Renal cortical epithelial cell (primary cell): Measurements from ENCODE around the gene TNIP1. TPM values are rescaled to one million over a fixed set of nuclear protein-coding genes. Genes with fewer than 3 reads are reported as not detected.
A peak's percentile ranks its signal among the peaks of the same experiment; 100 is the strongest.

Experiments used
- DNase-seq: peaks from one replicate; pipeline ENCODE4 v3.0.0-alpha.2; 2011; ENCODE audit warnings: low read depth
- total RNA-seq: library from RNA; depleted of rRNA; stranded (reverse); fragments of >200 nt; gene quantifications from 2 replicates; pipeline ENCODE4 v1.2.3, GENCODE V29; 2014

TNIP1 gene
- total RNA-seq, 1 donor from 2014 or later = 402 TPM

- DNase-seq = no peak
These were observed 39.1 kb downstream of the TNIP1 start for GRCh38 chr5:151041577-151042268.

- DNase-seq = peak; percentile 66
These were observed 40.6 kb downstream of the TNIP1 start for GRCh38 chr5:151040211-151040747.

GRCh38 chr5:151039665-151040064 lies 41.2 kb downstream of the TNIP1 start:
- DNase-seq = no peak

GRCh38 chr5:151038801-151039238 lies 42.0 kb downstream of the TNIP1 start:
- peak; percentile 47 for DNase-seq

- DNase-seq = no peak
These were observed 42.5 kb downstream of the TNIP1 start for GRCh38 chr5:151038412-151038745.

- peak; percentile 72 for DNase-seq
These were observed 43.0 kb downstream of the TNIP1 start for GRCh38 chr5:151037561-151038411.

GRCh38 chr5:151036556-151036955 lies 44.3 kb downstream of the TNIP1 start:
- peak; percentile 60 for DNase-seq

GRCh38 chr5:151034422-151035379 lies 46.1 kb downstream of the TNIP1 start:
- DNase-seq = peak; percentile 73

DNA sequence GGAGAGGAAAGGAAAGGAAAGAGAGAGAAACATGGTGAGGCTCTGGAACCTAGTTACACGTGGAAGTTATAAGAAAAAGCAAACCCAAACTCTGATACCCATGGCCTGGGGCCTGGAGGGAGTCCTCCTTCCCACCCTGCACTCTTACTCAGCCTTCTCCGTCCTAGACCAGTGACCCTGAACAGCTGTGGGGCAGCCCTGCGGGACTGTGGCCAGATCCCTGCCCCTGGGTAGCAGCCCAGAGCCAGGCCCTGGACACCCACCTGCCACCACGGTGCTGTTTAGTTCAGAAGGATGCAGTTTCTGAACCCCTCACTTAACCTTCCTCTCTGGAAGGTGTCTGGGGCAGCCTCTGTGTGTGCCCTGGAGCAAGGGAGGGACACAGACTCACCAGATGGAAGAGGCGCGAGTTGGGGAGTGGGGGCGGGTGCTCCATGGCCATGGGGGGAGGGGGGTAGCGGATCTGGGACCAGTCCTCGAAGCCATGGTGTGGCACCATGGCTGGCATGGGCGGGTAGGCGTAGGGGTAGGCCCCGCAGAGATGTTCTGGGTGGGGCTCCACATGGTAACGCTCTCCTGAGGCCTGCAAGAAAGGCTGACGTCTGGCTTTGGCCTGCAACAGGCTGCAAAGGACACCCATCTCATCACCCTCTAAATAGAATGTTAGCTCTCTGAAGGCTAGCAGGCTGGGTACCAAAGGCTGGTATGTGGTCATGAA lies 47.5 kb downstream of the TNIP1 start:
- no peak for DNase-seq

GRCh38 chr5:151031554-151031953 lies 49.3 kb downstream of the TNIP1 start:
- no peak for DNase-seq

DNA sequence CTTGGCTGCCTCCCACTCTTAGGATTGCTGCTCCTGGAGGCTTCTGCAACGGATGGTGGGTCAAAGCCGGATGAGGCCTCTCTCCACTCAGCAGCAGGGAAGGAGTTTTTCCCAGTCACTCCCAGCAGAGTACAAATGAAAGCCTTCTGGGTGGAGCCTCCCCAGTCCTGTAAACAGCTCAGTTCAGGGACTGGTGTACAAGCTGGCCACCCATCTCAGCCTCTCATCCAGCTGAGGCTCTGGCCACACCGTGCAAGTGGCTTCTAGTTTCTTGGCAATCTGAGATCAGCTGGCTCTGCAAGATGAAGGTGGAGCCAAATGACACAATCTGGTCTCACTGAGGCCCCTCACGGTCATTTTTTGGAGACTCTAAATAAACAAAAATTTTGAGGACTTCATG lies 50.5 kb downstream of the TNIP1 start:
- DNase-seq = no peak

DNA sequence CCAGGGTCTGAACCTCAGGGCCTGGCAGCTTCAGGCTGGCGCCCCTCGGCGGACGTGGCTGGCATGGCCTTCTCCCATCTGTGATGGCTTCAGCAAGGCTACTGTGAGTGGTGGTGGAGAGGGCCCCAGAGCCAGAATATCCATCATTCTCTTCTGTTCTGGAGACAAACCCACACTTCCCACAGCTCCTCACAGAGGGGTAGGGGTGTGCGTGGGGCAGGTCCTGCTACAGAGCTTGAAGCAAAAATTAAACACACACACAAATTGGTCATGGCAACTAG lies 50.8 kb downstream of the TNIP1 start:
- no peak for DNase-seq

DNA sequence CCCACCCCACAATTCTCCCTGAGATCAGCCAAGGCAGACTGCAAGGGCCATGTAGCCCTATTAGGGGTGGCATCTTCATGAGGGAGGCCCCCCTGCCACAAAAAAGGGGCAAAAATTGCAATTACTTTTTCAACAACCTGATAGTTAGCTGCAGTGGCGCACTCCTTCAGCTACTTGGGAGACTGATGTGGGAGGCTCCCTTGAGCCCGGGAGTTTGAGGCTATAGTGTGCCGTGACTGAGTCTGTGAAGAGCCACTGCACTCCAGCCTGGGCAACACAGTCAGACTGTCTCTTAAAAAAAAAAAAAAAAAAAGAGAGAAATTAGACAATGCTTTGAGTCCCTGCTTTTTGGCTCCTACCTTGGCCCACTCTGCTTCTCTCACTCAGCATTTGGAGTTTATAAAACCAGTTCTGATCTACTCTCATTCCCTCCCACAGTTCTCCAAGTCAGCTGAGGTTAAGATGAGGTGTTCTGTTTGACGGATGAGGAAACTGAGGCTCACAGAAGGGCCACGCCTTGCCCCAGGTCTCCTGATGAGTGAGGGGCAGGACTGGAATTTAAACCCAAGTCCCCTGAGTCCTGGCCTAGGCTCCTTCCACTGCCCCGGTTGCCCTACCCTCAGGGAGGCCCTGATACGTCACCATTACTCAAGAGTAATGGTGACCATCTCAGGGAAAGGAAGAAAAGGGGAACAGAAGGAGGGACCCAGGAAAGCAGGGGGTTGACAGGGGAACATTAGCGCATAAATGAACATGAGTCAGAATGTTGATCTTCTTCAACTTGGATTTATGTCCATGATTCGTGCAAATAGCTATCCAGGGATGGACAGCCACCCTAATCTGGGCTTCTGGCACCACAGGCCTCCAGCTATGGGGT lies 51.4 kb downstream of the TNIP1 start:
- DNase-seq = no peak

- no peak for DNase-seq
These were observed 52.1 kb downstream of the TNIP1 start for GRCh38 chr5:151028717-151029116.

- DNase-seq = no peak
These were observed 52.8 kb downstream of the TNIP1 start for GRCh38 chr5:151027961-151028479.

- DNase-seq = no peak
These were observed 54.2 kb downstream of the TNIP1 start for GRCh38 chr5:151026679-151027078.

DNA sequence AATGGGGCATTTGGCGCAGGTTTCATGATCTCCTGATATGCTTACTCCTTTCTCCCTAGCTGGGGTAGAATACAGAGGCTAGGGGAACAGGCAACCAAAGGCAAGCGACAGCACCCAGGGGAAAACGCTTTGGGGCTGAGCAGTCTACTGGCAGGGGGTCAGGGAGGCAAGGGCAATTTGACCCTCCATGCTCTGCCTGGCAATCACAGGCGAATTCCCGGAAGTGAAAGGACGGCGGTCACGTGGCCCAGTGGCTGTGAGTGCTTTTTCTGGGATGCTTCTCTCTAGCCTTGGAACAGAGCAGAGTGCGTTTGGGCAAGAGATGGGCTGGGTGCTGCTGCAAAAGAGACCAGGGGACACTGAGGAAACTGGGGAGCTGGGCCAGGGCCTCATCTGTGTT lies 54.7 kb downstream of the TNIP1 start:
- DNase-seq = no peak

GRCh38 chr5:151025250-151025606 lies 55.6 kb downstream of the TNIP1 start:
- no peak for DNase-seq

- no peak for DNase-seq
These were observed 56.2 kb downstream of the TNIP1 start for GRCh38 chr5:151024440-151025249.
